ENCODE data around the gene FBLN5. TPM values are rescaled to one million over a fixed set of nuclear protein-coding genes. Genes with fewer than 3 reads are reported as not detected.

Gene FBLN5
- total and polyA plus RNA-seq, 9 of the 15 experiments (the other 6 are each of a cell fraction or from before 2014, with no cell fraction given), result 0.11 to 0.22 TPM; not detected in 7

- Histone ChIP-seq H3K4me1 (replicated peaks in 1 of 2; ENCODE audit: control insufficient read depth in 2 of 2, insufficient read depth in 2 of 2, low read length in 2 of 2) (no peaks in the 10 kb centered on the region; a peak in 1 of 5 replicates), H3K79me2 (ENCODE audit: control insufficient read depth, insufficient read depth, low read length) (no peaks in the 10 kb centered on the region), H3K4me2 (ENCODE audit: insufficient read depth, low read length) (no peak overlapping the region), H3K9me3 (replicated peaks; ENCODE audit: control insufficient read depth, insufficient read depth, low read depth, low read length) (no peaks in the 10 kb centered on the region), H3K9me1 (ENCODE audit: control insufficient read depth, insufficient read depth, low read length) (no peaks in the 10 kb centered on the region), H4K20me1 (replicated peaks; ENCODE audit: control insufficient read depth, insufficient read depth, low read length) (no peaks in the 10 kb centered on the region), H2AFZ (ENCODE audit: low read depth, low read length) (no peak overlapping the region), H3K27ac (ENCODE audit: extremely low read depth, low read depth, low read length) (no peak overlapping the region), H3K36me3 (ENCODE audit: control insufficient read depth, insufficient read depth, low read length) (no peaks in the 10 kb centered on the region), H3K9ac (ENCODE audit: insufficient read depth in 1 of 2, low read depth in 2 of 2, low read length in 2 of 2) (no peak overlapping the region), H3K4me3 (no peak overlapping the region), H3K27me3 (ENCODE audit: control insufficient read depth in 2 of 2, insufficient read depth in 2 of 2, low read length in 2 of 2) (peaks cover 0 to 8% of the 10 kb centered on the region in 2 experiments; a peak in 2 of 5 replicates)
- TF ChIP-seq MAFF (IDR thresholded peaks at IDR 0.05; ENCODE audit: low read length) (no peak), ZNF431 (CRISPR knock-in tag; IDR thresholded peaks at IDR 0.05) (no peak), NONO (IDR thresholded peaks at IDR 0.05; ENCODE audit: low read depth in 2 of 2, low read length in 1 of 2) (no peak), LEF1 (IDR thresholded peaks at IDR 0.05) (no peak), JUND (IDR thresholded peaks at IDR 0.05; ENCODE audit: borderline replicate concordance, low read depth, low read length) (no peak), JUND (tag; IDR thresholded peaks at IDR 0.05; ENCODE audit: borderline replicate concordance, low read depth, low read length) (no peak), HDAC3 (IDR thresholded peaks at IDR 0.05; ENCODE audit: borderline replicate concordance, partially characterized antibody) (no peak), POLR2AphosphoS5 (IDR thresholded peaks at IDR 0.05; ENCODE audit: control insufficient read depth, insufficient read depth, low read depth, low read length) (no peak), GTF2B (IDR thresholded peaks at IDR 0.05; ENCODE audit: extremely low read depth, insufficient read length) (no peak), PHF20 (IDR thresholded peaks at IDR 0.05; ENCODE audit: partially characterized antibody) (no peak)
- no peak for ATAC-seq
- POLR2A ChIA-PET, result no interaction called here
- in situ Hi-C loops (cut with MboI) (no loop called here), intact Hi-C loops (cut with micrococcal nuclease) (no loop called here)
- no peak for FAIRE-seq
- no TSS peak for BruUV-seq (replicated peaks)
- no peak for DNase-seq (ENCODE audit: extremely low read depth in 1 of 4, low spot score in 3 of 4)
- CTCF ChIA-PET (ENCODE audit: low intra/inter-chr PET ratio), result no interaction called here
- 25% methylated on average over 8 of the region's 8 CpGs for WGBS (ENCODE audit: insufficient coverage, low coverage, missing lambda C conversion rate)
Measured at GRCh38 chr14:91886961-91887360, 60.5 kb downstream of the FBLN5 start.

Measured in K562 (cell line).